WTC11 (cell line): ENCODE data around the gene TMEM185B. TPM values are rescaled to one million over a fixed set of nuclear protein-coding genes. Genes with fewer than 3 reads are reported as not detected.

Experiments
- ATAC-seq: fragments of 200-7000 bp; cut with Tn5 transposase; 2 replicates; pipeline ENCODE4 v1.10.0; 2021; ENCODE audit warnings: mild to moderate bottlenecking, moderate library complexity
- CTCF ChIA-PET: fragments of 300-600 bp; sonication (Branson Sonifier 250); formaldehyde crosslinking; loops from one replicate; lab custom pipeline; 2021; ENCODE audit warnings: antibody characterized with exemption; lab: Charles Lee
- POLR2A ChIA-PET: fragments of 350-600 bp; sonication (Branson Sonifier 250); formaldehyde crosslinking; loops from one replicate; lab custom pipeline; 2021; ENCODE audit warnings: antibody characterized with exemption; lab: Charles Lee
- DNase-seq: peaks from one replicate; pipeline ENCODE4 v3.0.0; 2021; ENCODE audit warnings: low spot score
- H3K27ac Mint-ChIP-seq: 2 replicates; pipeline ENCODE4 v1.8.0; 2021; ENCODE audit warnings: mixed read lengths
- H3K27me3 Mint-ChIP-seq: 2 replicates; pipeline ENCODE4 v1.8.0; 2021; ENCODE audit warnings: low read depth, mild to moderate bottlenecking, moderate library complexity, mixed read lengths
- H3K36me3 Mint-ChIP-seq: 2 replicates; pipeline ENCODE4 v1.8.0; 2021; ENCODE audit warnings: mixed read lengths
- H3K4me1 Mint-ChIP-seq: 2 replicates; pipeline ENCODE4 v1.8.0; 2022; ENCODE audit warnings: mixed read lengths
- H3K4me3 Mint-ChIP-seq: 2 replicates; pipeline ENCODE4 v1.8.0; 2021; ENCODE audit warnings: mild to moderate bottlenecking, moderate library complexity, mixed read lengths
- H3K9me3 Mint-ChIP-seq: 2 replicates; pipeline ENCODE4 v1.8.0; 2021; ENCODE audit warnings: mixed read lengths
- AR ChIP-seq: fragments of 250-450 bp; sonication (Bioruptor Pico); IDR thresholded peaks from 2 replicates; pipeline ENCODE4 v1.9.0; 2021; ENCODE audit warnings: mild to moderate bottlenecking
- CREM ChIP-seq: sonication (generic); formaldehyde crosslinking; IDR thresholded peaks from 2 replicates; pipeline ENCODE4 v1.8.1; 2022; ENCODE audit warnings: mild to moderate bottlenecking, missing genetic modification reagents, moderate library complexity
- CTCF ChIP-seq: fragments of 200-600 bp; IDR thresholded peaks from 2 replicates; pipeline ENCODE4 v1.8.0; 2022; ENCODE audit warnings: antibody characterized with exemption
- EMX1 ChIP-seq: fragments of 250-450 bp; sonication (Bioruptor Pico); IDR thresholded peaks from 2 replicates; pipeline ENCODE4 v1.8.0; 2021; ENCODE audit warnings: mild to moderate bottlenecking
- GABPB1 ChIP-seq: sonication (generic); formaldehyde crosslinking; IDR thresholded peaks from 2 replicates; pipeline ENCODE4 v1.8.1; 2023; ENCODE audit warnings: mild to moderate bottlenecking, missing genetic modification reagents
- GRHL2 ChIP-seq: fragments of 250-450 bp; sonication (Bioruptor Pico); IDR thresholded peaks from 2 replicates; pipeline ENCODE4 v1.8.0; 2022; ENCODE audit warnings: mild to moderate bottlenecking, moderate library complexity; ENCODE audit not compliant: insufficient replicate concordance, severe bottlenecking
- GTF2I ChIP-seq: fragments of 250-450 bp; sonication (Bioruptor Pico); conservative IDR thresholded peaks from 2 replicates; pipeline ENCODE4 v1.4.0; 2021; ENCODE audit warnings: mild to moderate bottlenecking
- HMGXB4 ChIP-seq: sonication (generic); formaldehyde crosslinking; IDR thresholded peaks from 2 replicates; pipeline ENCODE4 v1.8.1; 2023; ENCODE audit warnings: mild to moderate bottlenecking, moderate library complexity, missing genetic modification reagents
- JUN ChIP-seq: sonication (generic); formaldehyde crosslinking; IDR thresholded peaks from 2 replicates; pipeline ENCODE4 v1.8.0; 2023; ENCODE audit warnings: mild to moderate bottlenecking, missing genetic modification reagents
- MXD4 ChIP-seq: fragments of 250-450 bp; sonication (Bioruptor Pico); IDR thresholded peaks from 2 replicates; pipeline ENCODE4 v1.8.0; 2021; ENCODE audit warnings: mild to moderate bottlenecking, moderate library complexity, borderline replicate concordance
- NFE2L1 ChIP-seq: sonication (generic); formaldehyde crosslinking; IDR thresholded peaks from 2 replicates; pipeline ENCODE4 v1.8.1; 2023; ENCODE audit warnings: missing genetic modification reagents
- RELA ChIP-seq: sonication (generic); formaldehyde crosslinking; IDR thresholded peaks from 2 replicates; pipeline ENCODE4 v1.8.1; 2022; ENCODE audit warnings: missing genetic modification reagents, mild to moderate bottlenecking, borderline replicate concordance
- RORB ChIP-seq: fragments of 250-450 bp; sonication (Bioruptor Pico); IDR thresholded peaks from 2 replicates; pipeline ENCODE4 v1.9.0; 2021; ENCODE audit warnings: mild to moderate bottlenecking
- SMAD3 ChIP-seq: sonication (generic); formaldehyde crosslinking; IDR thresholded peaks from 2 replicates; pipeline ENCODE4 v1.8.0; 2022; ENCODE audit warnings: missing genetic modification reagents, mild to moderate bottlenecking, borderline replicate concordance
- SP1 ChIP-seq: sonication (generic); formaldehyde crosslinking; conservative IDR thresholded peaks from 2 replicates; pipeline ENCODE4 v1.8.1; 2022; ENCODE audit warnings: missing genetic modification reagents
- TEAD1 ChIP-seq: sonication (generic); formaldehyde crosslinking; IDR thresholded peaks from 2 replicates; pipeline ENCODE4 v1.8.0; 2022; ENCODE audit warnings: mild to moderate bottlenecking, missing genetic modification reagents
- TP53 ChIP-seq: sonication (generic); formaldehyde crosslinking; IDR thresholded peaks from 2 replicates; pipeline ENCODE4 v1.8.1; 2023; ENCODE audit warnings: mild to moderate bottlenecking, missing genetic modification reagents
- ZBTB21 ChIP-seq: sonication (generic); formaldehyde crosslinking; IDR thresholded peaks from 2 replicates; pipeline ENCODE4 v1.8.1; 2023; ENCODE audit warnings: mild to moderate bottlenecking, missing genetic modification reagents, borderline replicate concordance
- ZBTB43 ChIP-seq: sonication (generic); formaldehyde crosslinking; IDR thresholded peaks from 2 replicates; pipeline ENCODE4 v1.8.1; 2023; ENCODE audit warnings: mild to moderate bottlenecking, missing genetic modification reagents
- ZNF219 ChIP-seq: sonication (generic); formaldehyde crosslinking; IDR thresholded peaks from 2 replicates; pipeline ENCODE4 v1.8.0; 2023; ENCODE audit warnings: missing genetic modification reagents, mild to moderate bottlenecking, borderline replicate concordance
- ZNF396 ChIP-seq: fragments of 250-450 bp; sonication (Bioruptor Pico); IDR thresholded peaks from 2 replicates; pipeline ENCODE4 v1.8.0; 2021; ENCODE audit warnings: mild to moderate bottlenecking, moderate library complexity, borderline replicate concordance
- ZNF423 ChIP-seq: fragments of 250-450 bp; sonication (Bioruptor Pico); IDR thresholded peaks from 2 replicates; pipeline ENCODE4 v2.1.2; 2022; ENCODE audit warnings: mild to moderate bottlenecking, moderate library complexity
- total RNA-seq: library from RNA; stranded (reverse); gene quantifications from 3 replicates; pipeline ENCODE4 v1.2.3, GENCODE V29; 2021
- TF ChIP-seq, protein P1 (sequence below): sonication (generic); formaldehyde crosslinking; conservative IDR thresholded peaks from 2 replicates; pipeline ENCODE4 v1.8.1; 2022; ENCODE audit warnings: mild to moderate bottlenecking, missing genetic modification reagents
- TF ChIP-seq, protein P2 (sequence below): sonication (generic); formaldehyde crosslinking; IDR thresholded peaks from 2 replicates; pipeline ENCODE4 v1.8.1; 2022; ENCODE audit warnings: low read depth, mild to moderate bottlenecking, moderate library complexity, missing genetic modification reagents, borderline replicate concordance

Gene TMEM185B
- total RNA-seq, 1 experiment from 2014 or later, result 9.9 TPM

GRCh38 chr2:120180066-120180465 is 43.1 kb downstream of the TMEM185B start (continued):
- TF ChIP-seq TEAD1 (CRISPR knock-in tag) (no peak), RELA (CRISPR knock-in tag) (no peak), RORB (CRISPR knock-in tag) (no peak)
- TF ChIP-seq, all 79 proteins: peak for 0

GRCh38 chr2:120179396-120179795 is 43.8 kb downstream of the TMEM185B start:
- ChIA-PET CTCF (no interaction called here), POLR2A (no interaction called here)
- H3K4me1 Mint-ChIP-seq, result peaks cover 27% of the 10 kb centered on the region
- H3K36me3 Mint-ChIP-seq, result no peaks in the 10 kb centered on the region
- H3K27me3 Mint-ChIP-seq, result no peaks in the 10 kb centered on the region
- TF ChIP-seq ZNF396 (CRISPR knock-in tag) (no peak), CREM (CRISPR knock-in tag) (no peak), ZBTB43 (CRISPR knock-in tag) (no peak), ZNF219 (CRISPR knock-in tag) (no peak), MXD4 (CRISPR knock-in tag) (no peak), SP1 (CRISPR knock-in tag) (no peak), CTCF (no peak), JUN (CRISPR knock-in tag) (no peak)
- H3K27ac Mint-ChIP-seq, result no peak overlapping the region
- no peak overlapping the region for H3K4me3 Mint-ChIP-seq
- no peaks in the 10 kb centered on the region for H3K9me3 Mint-ChIP-seq
- ATAC-seq (no peak), DNase-seq (no peak)

DNA sequence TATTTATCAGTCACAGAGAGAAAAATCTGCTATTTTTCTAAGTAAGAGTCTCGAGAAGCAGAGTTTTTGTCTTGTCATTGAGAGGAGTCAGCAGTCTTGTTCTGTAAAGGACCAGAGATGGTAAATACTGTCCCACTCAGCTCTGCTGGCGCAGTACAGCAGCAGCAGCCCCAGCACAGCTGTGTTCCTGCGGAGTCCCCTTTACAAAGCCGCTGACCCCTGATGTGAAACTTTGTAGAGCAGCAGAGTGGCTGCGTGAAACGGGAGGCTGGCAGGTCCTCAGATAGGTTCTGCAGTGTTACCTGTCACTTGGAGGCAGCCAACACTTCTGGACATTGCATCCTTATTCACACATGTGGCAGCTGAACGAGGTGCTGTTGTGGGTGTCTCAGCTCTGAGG is 45.2 kb downstream of the TMEM185B start:
- H3K4me3 Mint-ChIP-seq, result no peak overlapping the region

More for the DNA sequence above, 45.2 kb downstream of the TMEM185B start:
- Mint-ChIP-seq H3K27me3 (no peaks in the 10 kb centered on the region), H3K4me1 (peaks cover 27% of the 10 kb centered on the region), H3K36me3 (no peaks in the 10 kb centered on the region), H3K27ac (no peak overlapping the region), H3K9me3 (no peaks in the 10 kb centered on the region)
- TF ChIP-seq NFE2L1 (CRISPR knock-in tag), result no peak
- no peak for TF ChIP-seq ZBTB21
- no peak for TF ChIP-seq ZNF219 (CRISPR knock-in tag)
- no peak for TF ChIP-seq GRHL2
- no peak for TF ChIP-seq TEAD1 (CRISPR knock-in tag)
- no peak for TF ChIP-seq SMAD3 (CRISPR knock-in tag)
- TF ChIP-seq EMX1, result no peak
- no peak for TF ChIP-seq GTF2I (CRISPR knock-in tag)
- TF ChIP-seq, protein P1, sequence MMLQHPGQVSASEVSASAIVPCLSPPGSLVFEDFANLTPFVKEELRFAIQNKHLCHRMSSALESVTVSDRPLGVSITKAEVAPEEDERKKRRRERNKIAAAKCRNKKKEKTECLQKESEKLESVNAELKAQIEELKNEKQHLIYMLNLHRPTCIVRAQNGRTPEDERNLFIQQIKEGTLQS (CRISPR knock-in tag), result no peak
- TF ChIP-seq, protein P2, sequence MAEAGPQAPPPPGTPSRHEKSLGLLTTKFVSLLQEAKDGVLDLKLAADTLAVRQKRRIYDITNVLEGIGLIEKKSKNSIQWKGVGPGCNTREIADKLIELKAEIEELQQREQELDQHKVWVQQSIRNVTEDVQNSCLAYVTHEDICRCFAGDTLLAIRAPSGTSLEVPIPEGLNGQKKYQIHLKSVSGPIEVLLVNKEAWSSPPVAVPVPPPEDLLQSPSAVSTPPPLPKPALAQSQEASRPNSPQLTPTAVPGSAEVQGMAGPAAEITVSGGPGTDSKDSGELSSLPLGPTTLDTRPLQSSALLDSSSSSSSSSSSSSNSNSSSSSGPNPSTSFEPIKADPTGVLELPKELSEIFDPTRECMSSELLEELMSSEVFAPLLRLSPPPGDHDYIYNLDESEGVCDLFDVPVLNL (CRISPR knock-in tag), result no peak
- TF ChIP-seq GABPB1 (CRISPR knock-in tag), result no peak
- no peak for TF ChIP-seq HMGXB4 (CRISPR knock-in tag)
- TF ChIP-seq TP53 (CRISPR knock-in tag), result no peak
- no peak for TF ChIP-seq AR
- no peak for TF ChIP-seq ZNF423 (CRISPR knock-in tag)
- CTCF ChIA-PET, result no interaction called here
- ATAC-seq (no peak), DNase-seq (no peak)
- POLR2A ChIA-PET, result no interaction called here
